Right lobe of liver (tissue), 4 donors: ENCODE data around the gene ATPAF2.

Experiments used
- CTCF ChIP-seq, 4 donors: fragments of 200-600 bp in 3 of 4; fragments of 450-650 bp in 1 of 4; IDR thresholded peaks; one replicate each; pipeline versions ENCODE4 v1.5.1 to v1.8.0; 2016 to 2022; ENCODE audit warnings: antibody characterized with exemption in 4 of 4, mild to moderate bottlenecking in 2 of 4
- POLR2A ChIP-seq: fragments of 450-650 bp; IDR thresholded peaks from one replicate; pipeline ENCODE4 v1.6.1; 2017; ENCODE audit warnings: antibody characterized with exemption, mild to moderate bottlenecking
- donor health status: DM: no; HTN: no; CAD: no.
- donor health status: DM: no; HTN: no; CAD: no.
- donor health status: DM: no; HTN: yes; CAD: no.

DNA sequence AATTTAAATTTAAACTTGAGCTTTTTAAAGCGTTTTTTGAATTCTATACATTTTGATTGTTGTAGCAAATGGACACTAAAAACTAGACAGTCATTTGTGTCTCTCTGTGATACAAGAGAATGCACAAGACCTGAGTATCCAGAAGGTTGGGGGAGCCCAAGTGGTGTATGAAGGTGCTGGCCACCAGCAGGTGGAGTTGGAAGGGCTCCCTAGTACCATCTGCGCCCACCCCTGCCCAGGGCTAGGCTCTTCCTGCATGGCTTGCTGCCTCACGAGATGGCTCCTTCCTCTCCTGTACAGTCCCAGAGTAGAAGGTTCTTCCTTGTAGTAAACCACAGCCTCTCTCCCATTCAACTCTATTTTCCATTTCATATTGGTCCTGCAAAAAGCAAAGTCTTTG is 17.2 kb upstream of the ATPAF2 start:
- TF ChIP-seq CTCF (IDR thresholded peaks at IDR 0.05) (no peak), POLR2A (no peak)
